ENCODE results near the gene OR10H2. TPM values are rescaled to one million over a fixed set of nuclear protein-coding genes. Genes with fewer than 3 reads are reported as not detected.

Gene OR10H2
- total and polyA plus RNA-seq, 2 of the 8 experiments (the other 6 are each of a cell fraction or from before 2014, with no cell fraction given): not detected

DNA sequence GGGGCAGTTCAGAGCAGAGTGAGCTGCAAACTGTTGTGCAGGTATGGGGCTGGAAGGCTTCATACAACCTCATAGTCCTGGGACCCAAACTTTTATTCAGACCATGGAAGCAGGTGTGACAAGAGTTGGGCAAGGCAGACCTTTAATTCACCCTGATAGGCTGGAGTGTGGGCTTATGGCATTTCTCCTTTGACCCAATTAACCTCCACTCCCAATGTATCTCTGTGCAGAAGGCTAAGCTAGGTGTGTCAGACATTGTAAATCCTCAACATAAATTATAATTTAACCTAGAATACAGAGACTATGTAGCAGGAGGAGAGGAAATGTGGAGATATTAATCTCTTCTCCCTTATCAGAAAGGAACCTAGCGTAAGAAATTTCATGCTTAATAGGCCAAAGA lies 12.2 kb upstream of the OR10H2 start (continued):
- TF ChIP-seq CTBP2 (IDR thresholded peaks at IDR 0.05; ENCODE audit: borderline replicate concordance, insufficient read depth, insufficient read length, low read length) (no peak), TCF12 (IDR thresholded peaks at IDR 0.05; ENCODE audit: low read depth, low read length) (no peak)

Measured in H1 (cell line).